ENCODE data around the gene KCNK7. TPM values are rescaled to one million over a fixed set of nuclear protein-coding genes. Genes with fewer than 3 reads are reported as not detected.
A peak's percentile ranks its signal among the peaks of the same experiment; 100 is the strongest.
"Not testable (repeated sequence)": the region's sequence is repeated elsewhere in the genome, so short reads cannot be mapped to it uniquely, and the experiment has no call there.

Gene KCNK7
- total RNA-seq, 1 experiment from 2014 or later, result not detected

DNA sequence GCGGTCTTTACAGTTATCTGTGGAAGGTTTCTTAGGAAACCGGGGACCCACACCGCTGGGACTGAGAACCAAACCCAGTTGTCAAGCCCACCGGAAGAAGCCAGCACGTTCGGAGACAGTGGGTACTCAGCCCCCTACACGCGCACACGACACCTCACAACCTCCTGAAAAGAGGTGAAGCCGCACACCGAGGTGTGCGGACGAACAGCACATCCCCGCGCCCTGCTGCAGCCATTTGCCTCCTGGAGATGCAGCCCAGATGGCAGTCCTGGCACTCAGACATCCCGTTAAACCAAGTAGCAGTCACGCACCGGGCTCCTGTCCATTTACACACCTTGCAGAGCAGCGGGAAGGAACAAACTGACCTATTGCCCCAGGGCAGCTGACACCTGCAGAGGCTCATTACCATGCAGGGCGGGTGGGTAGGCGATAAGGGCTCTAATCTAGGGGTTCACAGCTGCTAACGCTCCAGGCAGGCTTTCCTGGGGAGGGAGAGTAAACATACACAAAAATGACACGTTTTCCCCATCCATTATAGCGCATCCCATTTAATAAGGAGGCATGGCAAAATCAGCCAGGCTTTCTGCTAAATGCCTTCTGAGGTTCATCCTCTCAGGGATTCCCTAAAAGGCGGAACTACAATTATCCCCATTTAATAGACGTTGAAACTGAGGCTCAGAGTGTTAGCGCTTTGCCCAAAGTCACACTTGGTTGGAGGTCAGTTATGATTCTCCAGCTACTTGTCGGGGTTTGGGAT, 20.6 kb downstream of the KCNK7 start:
- DNase-seq (ENCODE audit: extremely low read depth, low read depth), result no peak

- peak; percentile 72 for DNase-seq (ENCODE audit: extremely low read depth, low read depth)
Observed at GRCh38 chr11:65574109-65574810, 21.3 kb downstream of the KCNK7 start.

GRCh38 chr11:65573391-65574079, 22.1 kb downstream of the KCNK7 start:
- DNase-seq (ENCODE audit: extremely low read depth, low read depth), result no peak

DNA sequence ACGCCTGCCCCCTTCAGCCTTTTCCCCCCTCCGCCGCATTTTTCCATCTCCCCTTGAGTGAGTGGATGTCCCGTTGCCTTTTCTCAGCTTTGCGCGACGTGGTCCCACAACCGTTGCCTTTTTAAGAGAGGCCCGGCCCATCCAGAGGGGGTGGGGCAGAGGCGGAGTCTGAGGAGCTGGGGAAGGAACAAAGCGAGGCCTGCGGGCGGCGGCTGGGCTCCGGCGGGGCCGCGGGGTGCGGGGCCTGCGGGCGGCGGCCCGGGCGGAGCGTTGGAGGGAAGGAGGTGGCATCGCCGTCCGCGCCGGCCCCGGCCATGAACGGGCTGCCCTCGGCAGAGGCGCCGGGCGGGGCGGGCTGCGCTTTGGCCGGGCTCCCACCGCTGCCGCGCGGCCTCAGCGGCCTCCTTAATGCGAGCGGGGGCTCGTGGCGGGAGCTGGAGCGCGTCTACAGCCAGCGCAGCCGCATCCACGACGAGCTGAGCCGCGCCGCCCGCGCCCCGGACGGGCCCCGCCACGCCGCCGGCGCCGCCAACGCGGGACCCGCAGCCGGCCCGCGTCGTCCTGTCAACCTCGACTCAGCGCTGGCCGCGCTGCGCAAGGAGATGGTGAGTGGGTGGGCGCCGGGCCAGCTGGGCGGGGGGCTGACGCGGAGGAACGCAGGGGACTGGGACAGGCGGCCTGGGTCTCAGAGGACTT, 23.1 kb downstream of the KCNK7 start, which contains the start of gene FAM89B:
FAM89B (plus strand) TSS at position 183 of the 696 bp plus-strand sequence; CDS start at position 315, 132 bp downstream.
- DNase-seq (ENCODE audit: extremely low read depth, low read depth), result peak; percentile 67

DNA sequence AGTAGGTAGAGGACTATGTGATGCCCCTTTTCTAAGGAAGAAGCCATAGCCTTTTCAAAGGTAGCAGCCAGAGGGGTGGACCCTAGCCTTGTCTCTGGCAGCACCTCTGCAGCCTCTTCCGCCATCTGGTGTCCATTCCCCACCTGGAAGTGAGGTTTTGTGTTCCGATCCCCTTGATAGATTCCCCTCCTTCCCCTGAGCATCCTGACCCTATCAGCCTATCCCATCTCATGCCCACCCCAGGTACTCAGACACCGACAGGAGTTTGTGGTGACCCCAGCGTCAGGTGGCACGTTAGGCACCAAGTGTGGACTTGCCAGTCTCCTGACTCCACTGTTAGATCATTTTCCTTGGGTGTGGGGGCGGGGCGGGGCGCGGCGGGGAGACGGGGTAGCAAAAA, 23.7 kb downstream of the KCNK7 start:
- peak; percentile 37 for DNase-seq (ENCODE audit: extremely low read depth, low read depth)

- no peak for DNase-seq (ENCODE audit: extremely low read depth, low read depth)
Observed at GRCh38 chr11:65571420-65571819, 24.2 kb downstream of the KCNK7 start.

GRCh38 chr11:65569973-65570918, 25.4 kb downstream of the KCNK7 start, which contains the start of gene ZNRD2:
Gene ZNRD2 (plus strand): TSS chr11:65570477. CDS start chr11:65570492, 15 bp downstream.
- peak; percentile 95 for DNase-seq (ENCODE audit: extremely low read depth, low read depth)

DNA sequence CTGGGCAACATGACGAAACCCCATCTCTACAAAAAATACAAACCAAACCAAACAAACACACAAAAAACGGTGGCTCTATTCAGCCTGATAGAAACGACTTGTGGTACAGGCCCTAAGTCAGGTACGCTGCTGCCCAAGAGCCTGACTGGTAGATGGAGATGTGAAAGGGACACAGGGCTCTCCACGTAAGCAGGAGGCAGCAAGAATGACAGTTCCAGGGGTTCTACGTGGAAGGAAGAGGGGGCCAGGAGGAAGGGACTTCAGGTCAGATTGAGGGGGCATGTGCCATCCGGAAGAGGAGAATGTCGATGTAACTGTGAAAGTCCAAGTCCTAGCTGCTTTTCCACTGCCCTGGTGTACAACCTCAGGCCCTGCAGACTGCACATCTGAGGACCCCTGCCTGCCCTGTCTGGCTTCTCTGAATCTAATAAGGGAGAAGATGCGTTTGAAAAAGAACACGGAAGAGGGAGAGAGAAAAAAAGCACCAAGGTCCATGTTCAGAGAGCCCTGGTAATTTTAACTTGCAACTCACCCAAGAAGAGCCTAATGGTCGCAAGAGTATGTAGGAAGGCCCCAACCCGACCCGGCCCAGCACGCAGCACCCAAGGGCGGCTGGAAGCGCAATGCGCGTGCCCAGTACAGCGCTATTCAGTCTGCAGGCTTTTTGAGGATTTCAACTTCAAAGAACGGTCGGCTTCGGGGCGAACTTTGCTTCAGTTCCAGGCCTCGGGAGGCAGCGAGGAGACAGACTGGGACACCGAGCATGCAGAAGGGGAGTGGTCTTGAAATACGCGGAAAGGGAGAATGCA, 26.2 kb downstream of the KCNK7 start:
- no peak for DNase-seq (ENCODE audit: extremely low read depth, low read depth)

- DNase-seq (ENCODE audit: extremely low read depth, low read depth), result no peak
Observed at GRCh38 chr11:65565624-65566453, 29.8 kb downstream of the KCNK7 start.

- DNase-seq (ENCODE audit: extremely low read depth, low read depth), result not testable (repeated sequence)
Observed at GRCh38 chr11:65564879-65565559, 30.6 kb downstream of the KCNK7 start.

GRCh38 chr11:65563601-65564000, 32.0 kb downstream of the KCNK7 start:
- no peak for DNase-seq (ENCODE audit: extremely low read depth, low read depth)

DNA sequence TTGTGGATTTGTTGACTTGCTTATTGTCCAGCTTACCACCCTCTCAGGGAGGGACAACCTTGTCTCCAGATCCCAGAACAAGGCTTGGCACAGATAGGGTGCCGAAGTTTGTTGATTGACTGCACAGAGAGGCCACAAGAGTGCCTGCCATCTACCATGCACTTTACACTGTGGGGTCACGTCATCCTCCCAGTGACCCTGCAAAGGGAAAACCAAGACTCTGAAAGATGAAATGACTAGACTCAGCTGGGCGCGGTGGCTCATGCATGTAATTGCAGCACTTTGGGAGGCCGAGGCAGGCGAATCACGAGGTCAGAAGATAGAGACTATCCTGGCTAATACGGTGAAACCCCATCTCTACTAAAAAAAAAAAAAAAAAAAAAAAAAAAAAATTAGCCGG, 32.8 kb downstream of the KCNK7 start:
- no peak for DNase-seq (ENCODE audit: extremely low read depth, low read depth)

DNA sequence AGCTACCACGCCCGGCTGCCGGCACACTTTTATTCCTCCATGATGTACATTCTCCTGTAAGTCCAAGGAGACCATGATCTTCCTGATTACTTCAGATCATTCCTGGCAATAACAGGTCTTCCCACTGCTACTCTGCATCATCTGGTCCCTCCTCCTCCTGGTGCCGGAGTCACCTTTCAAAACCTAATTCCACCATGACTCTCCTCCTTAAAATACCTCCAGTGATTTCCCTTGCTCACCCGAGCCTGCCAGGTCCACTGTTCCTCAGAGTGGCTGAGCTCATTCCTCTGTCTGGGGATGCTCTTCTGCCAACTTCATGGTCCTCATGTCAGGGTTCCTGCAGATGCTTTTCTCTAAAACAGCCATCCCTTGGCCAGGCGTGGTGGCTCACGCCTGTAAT, 33.6 kb downstream of the KCNK7 start:
- DNase-seq (ENCODE audit: extremely low read depth, low read depth), result no peak

DNA sequence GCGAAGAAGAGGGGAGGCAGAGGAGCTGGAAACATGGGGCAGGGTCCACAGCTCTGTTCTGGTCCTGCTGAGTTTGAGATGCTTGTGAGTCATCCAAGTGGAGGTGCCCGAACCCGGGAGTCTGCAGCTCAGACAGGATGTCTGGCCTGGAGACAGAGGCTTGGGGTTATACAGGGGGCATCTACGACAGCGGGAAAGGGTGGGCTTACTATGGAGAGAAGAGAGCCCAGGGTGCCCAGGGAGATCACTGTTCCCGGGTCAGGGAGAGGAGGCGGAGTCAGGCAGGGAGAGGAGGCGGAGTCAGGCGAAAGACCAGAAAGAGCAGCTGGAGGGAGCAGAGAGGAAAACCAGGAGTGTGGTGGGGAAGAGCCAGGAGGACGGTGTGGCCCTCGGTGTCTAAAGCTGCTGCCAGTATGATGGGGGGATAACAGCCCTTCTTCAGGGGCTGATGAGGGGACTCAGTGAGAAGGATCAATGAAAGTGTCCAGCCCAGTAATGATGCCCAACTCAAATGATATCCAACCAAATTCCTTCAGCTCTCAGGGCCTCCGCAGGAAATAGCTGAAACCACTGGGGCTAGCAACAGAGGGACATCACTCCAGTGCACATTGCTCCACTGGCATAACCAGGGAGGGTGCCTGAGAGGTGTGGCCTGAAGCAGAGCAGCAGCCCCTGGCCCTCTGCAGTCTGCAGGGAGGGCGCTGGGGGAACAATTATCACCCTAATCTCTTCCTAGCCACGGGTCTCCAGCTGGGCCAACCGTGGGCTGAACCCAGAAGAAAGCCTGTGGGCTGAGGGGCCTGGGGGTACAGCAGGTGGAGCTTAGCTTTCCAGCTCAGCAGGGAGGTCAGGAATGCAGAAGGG, 34.8 kb downstream of the KCNK7 start:
- DNase-seq (ENCODE audit: extremely low read depth, low read depth), result no peak

DNA sequence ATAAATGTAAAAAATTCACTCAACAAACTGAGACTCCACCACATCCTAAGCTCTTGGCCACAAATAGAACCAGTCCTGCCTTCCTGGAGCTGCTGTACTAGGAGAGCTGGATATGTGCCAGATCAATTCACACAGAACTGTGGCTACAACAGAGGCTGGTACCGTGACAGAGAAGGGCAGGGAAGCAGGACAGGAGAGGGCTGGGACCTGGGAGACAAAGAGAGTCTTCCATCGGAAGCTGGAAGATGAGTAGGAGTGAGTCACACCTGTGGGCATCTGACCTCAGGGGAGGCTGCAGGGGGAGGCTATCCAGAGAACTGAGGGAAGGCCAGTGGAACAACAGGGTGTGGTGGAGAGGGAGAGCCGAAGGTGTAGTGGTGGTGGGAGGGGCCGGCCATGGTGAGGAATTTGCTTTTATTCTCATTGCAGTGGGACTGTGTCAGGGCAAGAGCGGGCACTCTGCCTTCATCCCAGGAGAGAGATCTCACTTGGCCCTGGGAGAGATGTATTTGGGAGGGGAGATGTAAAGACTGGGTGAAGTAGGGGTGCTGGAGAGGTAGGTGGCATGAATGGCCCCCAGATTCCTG, 35.6 kb downstream of the KCNK7 start:
- no peak for DNase-seq (ENCODE audit: extremely low read depth, low read depth)

DNA sequence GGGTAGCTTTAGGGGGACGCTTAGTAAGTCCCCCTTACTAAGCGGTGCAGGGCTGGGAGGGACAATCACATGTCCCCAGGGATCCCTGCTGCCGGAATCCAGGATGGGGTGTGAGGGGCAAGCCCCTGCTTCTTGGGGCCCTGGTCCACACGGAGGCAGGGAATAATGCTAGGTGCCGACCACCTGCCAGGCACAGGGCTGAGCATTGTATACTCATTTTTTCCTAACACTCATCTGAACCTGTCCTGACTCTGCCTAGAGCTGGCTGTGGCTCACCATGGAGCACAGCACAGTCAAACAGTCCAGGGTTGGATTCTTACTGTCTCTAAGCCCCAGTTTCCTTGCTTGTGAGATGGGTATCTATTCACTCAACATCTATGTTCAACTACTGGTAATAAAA, 36.1 kb downstream of the KCNK7 start:
- DNase-seq (ENCODE audit: extremely low read depth, low read depth), result no peak

Measured in NCI-H460 (cell line).